K562 (cell line): ENCODE results near the gene MEIS2. TPM values are rescaled to one million over a fixed set of nuclear protein-coding genes. Genes with fewer than 3 reads are reported as not detected.

ENCODE experiments used
- ARID2 ChIP-seq: fragments of 450-650 bp; IDR thresholded peaks from 2 replicates; pipeline ENCODE4 v1.6.1; 2017; ENCODE audit warnings: antibody characterized with exemption, mild to moderate bottlenecking
- BMI1 ChIP-seq: fragments of 150-350 bp; IDR thresholded peaks from 2 replicates; pipeline ENCODE4 v1.6.1; 2014; ENCODE audit warnings: low read length
- CTBP1 ChIP-seq: fragments of 450-650 bp; IDR thresholded peaks from 2 replicates; pipeline ENCODE4 v1.6.1; 2016; ENCODE audit warnings: borderline replicate concordance
- MAFK ChIP-seq: IDR thresholded peaks from 2 replicates; pipeline ENCODE4 v1.6.1; 2011; ENCODE audit warnings: low read length, improper control_type of control experiment
- NELFE ChIP-seq: IDR thresholded peaks from 2 replicates; pipeline ENCODE4 v1.6.1; 2011; ENCODE audit warnings: mild to moderate bottlenecking; ENCODE audit not compliant: insufficient read depth, insufficient read length
- PHTF2 ChIP-seq: fragments of 250-450 bp; sonication (Bioruptor Pico); IDR thresholded peaks from 2 replicates; pipeline ENCODE4 v1.5.0; 2021; ENCODE audit warnings: mild to moderate bottlenecking
- ZNF507 ChIP-seq: conservative IDR thresholded peaks from 2 replicates; pipeline ENCODE4 v1.6.1; 2017; ENCODE audit warnings: missing genetic modification characterization, missing compliant biosample characterization
- ZNF583 ChIP-seq: fragments of 250-450 bp; sonication (Bioruptor Pico); IDR thresholded peaks from 2 replicates; pipeline ENCODE4 v1.4.0; 2020
- polyA plus RNA-seq, 8 experiments: library from polyadenylated mRNA; depleted of rRNA in 4 of 8; stranded (reverse) in 5 of 8; unstranded in 3 of 8; fragments of >200 nt; fragmentation: Nextera tagmentation in 2 of 8; fragmentation: Illumina TruSeq in 1 of 8; extraction: Ambion mirVana in 2 of 8; extraction: Trizol in 1 of 8; gene quantifications; 2 replicates each; pipeline versions ENCODE4 v1.2.1 to v1.2.3, GENCODE V29; 2011 to 2014; ENCODE audit warnings: inconsistent platforms in 1 of 8, missing spikeins in 1 of 8
- total RNA-seq, 7 experiments: library from RNA; depleted of rRNA in 6 of 7; stranded (reverse); fragments of >200 nt in 6 of 7; fragmentation: Illumina TruSeq in 2 of 7; extraction: Trizol in 2 of 7; gene quantifications; 2 replicates each; pipeline versions ENCODE4 v1.2.1 to v1.2.3, GENCODE V29; 2011 to 2021; ENCODE audit warnings: low replicate concordance in 1 of 7
- TF ChIP-seq, protein P1 (sequence below): sonication (generic); formaldehyde crosslinking; IDR thresholded peaks from 2 replicates; pipeline ENCODE4 v1.8.0; 2022; ENCODE audit warnings: mild to moderate bottlenecking, missing genetic modification reagents

The MEIS2 gene
- total and polyA plus RNA-seq, 9 of the 15 experiments (the other 6 are each of a cell fraction or from before 2014, with no cell fraction given), result 7.5 to 64.2 (median 22.3) TPM

DNA sequence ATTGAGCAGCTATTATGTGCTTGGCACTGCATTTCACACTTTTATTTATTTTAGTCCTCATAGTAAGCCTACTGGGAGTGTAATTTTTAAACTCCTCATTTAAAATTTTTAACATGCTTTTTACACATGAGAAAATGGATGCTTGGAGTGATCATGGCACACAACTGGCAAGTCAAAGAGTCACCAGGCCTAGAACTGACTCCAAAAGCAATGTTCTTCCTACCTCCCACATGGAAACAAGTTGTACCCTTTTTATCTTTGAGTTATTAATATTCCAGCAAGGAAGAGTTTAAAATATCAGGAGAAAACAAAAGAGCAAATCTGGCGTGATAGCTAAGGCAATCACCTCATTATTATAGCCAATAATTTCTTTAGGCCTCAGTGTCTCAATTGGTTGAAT is 100.6 kb downstream of the MEIS2 start (continued):
- TF ChIP-seq ARID2 (no peak), PHTF2 (CRISPR knock-in tag) (no peak), ZNF583 (CRISPR knock-in tag) (no peak), NELFE (no peak), CTBP1 (no peak), ZNF507 (tag) (no peak), MAFK (no peak), BMI1 (no peak)
- TF ChIP-seq, protein P1, sequence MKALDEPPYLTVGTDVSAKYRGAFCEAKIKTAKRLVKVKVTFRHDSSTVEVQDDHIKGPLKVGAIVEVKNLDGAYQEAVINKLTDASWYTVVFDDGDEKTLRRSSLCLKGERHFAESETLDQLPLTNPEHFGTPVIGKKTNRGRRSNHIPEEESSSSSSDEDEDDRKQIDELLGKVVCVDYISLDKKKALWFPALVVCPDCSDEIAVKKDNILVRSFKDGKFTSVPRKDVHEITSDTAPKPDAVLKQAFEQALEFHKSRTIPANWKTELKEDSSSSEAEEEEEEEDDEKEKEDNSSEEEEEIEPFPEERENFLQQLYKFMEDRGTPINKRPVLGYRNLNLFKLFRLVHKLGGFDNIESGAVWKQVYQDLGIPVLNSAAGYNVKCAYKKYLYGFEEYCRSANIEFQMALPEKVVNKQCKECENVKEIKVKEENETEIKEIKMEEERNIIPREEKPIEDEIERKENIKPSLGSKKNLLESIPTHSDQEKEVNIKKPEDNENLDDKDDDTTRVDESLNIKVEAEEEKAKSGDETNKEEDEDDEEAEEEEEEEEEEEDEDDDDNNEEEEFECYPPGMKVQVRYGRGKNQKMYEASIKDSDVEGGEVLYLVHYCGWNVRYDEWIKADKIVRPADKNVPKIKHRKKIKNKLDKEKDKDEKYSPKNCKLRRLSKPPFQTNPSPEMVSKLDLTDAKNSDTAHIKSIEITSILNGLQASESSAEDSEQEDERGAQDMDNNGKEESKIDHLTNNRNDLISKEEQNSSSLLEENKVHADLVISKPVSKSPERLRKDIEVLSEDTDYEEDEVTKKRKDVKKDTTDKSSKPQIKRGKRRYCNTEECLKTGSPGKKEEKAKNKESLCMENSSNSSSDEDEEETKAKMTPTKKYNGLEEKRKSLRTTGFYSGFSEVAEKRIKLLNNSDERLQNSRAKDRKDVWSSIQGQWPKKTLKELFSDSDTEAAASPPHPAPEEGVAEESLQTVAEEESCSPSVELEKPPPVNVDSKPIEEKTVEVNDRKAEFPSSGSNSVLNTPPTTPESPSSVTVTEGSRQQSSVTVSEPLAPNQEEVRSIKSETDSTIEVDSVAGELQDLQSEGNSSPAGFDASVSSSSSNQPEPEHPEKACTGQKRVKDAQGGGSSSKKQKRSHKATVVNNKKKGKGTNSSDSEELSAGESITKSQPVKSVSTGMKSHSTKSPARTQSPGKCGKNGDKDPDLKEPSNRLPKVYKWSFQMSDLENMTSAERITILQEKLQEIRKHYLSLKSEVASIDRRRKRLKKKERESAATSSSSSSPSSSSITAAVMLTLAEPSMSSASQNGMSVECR (CRISPR knock-in tag), result no peak
